Vagina (tissue), 2 donors: Measurements from ENCODE around the gene RAB44.

Experiments used
- POLR2A ChIP-seq, 2 donors: fragments of 450-650 bp; IDR thresholded peaks; one replicate each; pipeline ENCODE4 v1.6.1; 2017; ENCODE audit warnings: antibody characterized with exemption in 2 of 2, mild to moderate bottlenecking in 2 of 2, moderate library complexity in 2 of 2
- TF ChIP-seq, protein P1 (sequence below), 3 experiments: fragments of 450-650 bp in 2 of 3; fragments of 200-600 bp in 1 of 3; sonication (generic) in 1 of 3; IDR thresholded peaks; one replicate each; pipeline ENCODE4 v1.5.1; 2017 to 2019; ENCODE audit warnings: antibody characterized with exemption in 3 of 3, mild to moderate bottlenecking in 2 of 3, moderate library complexity in 2 of 3

- TF ChIP-seq POLR2A (IDR thresholded peaks at IDR 0.05) = no peak
- TF ChIP-seq, protein P1, sequence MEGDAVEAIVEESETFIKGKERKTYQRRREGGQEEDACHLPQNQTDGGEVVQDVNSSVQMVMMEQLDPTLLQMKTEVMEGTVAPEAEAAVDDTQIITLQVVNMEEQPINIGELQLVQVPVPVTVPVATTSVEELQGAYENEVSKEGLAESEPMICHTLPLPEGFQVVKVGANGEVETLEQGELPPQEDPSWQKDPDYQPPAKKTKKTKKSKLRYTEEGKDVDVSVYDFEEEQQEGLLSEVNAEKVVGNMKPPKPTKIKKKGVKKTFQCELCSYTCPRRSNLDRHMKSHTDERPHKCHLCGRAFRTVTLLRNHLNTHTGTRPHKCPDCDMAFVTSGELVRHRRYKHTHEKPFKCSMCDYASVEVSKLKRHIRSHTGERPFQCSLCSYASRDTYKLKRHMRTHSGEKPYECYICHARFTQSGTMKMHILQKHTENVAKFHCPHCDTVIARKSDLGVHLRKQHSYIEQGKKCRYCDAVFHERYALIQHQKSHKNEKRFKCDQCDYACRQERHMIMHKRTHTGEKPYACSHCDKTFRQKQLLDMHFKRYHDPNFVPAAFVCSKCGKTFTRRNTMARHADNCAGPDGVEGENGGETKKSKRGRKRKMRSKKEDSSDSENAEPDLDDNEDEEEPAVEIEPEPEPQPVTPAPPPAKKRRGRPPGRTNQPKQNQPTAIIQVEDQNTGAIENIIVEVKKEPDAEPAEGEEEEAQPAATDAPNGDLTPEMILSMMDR (IDR thresholded peaks at IDR 0.05) = no peak
Measured at GRCh38 chr6:36701401-36701991, 3.9 kb downstream of the RAB44 start.
